Measurements from ENCODE around the gene EPS8L2. TPM values are rescaled to one million over a fixed set of nuclear protein-coding genes. Genes with fewer than 3 reads are reported as not detected.

The EPS8L2 gene
- total RNA-seq: 16.8 and 20.2 TPM in 2 replicates

DNA sequence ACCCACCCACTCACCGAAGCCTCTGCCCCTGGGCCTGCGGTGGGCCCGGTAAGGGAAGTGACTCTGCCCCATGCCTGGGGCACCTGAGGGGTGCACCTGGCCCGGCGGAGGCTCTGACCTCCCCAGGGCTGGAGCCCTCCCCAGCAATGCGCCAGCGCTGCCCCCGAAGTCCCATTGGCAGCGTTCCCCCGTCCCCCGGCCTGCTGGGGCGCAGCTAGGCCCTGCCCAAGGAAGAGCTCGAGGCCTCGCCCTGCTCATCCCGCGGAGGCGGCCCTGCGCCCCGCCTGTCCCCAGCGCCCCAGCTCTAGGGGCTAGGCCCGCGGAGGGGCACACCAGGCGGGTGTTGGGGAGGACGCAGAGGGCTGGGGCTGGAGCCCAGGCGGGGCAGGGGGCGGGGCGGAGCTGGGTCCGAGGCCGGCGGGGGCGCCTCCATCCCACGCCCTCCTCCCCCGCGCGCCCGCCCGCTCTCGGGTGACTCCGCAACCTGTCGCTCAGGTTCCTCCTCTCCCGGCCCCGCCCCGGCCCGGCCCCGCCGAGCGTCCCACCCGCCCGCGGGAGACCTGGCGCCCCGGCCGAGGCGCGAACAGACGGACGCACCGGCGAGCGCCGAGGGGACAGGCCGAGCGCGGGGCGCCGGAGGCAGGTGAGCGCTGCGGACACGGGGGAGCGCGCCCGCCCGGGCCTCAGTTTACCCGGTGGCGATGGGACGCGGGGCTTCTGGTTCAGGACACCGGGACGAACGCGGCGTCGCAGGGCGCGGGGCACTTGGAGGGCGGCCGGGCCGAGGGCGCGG lies at the start of gene EPS8L2:
Gene EPS8L2 (plus strand): TSS at position 586 of the 793 bp plus-strand sequence. CDS start 3,177 bp downstream, outside the sequence.
- intact Hi-C loops (cut with micrococcal nuclease): no loop called here
- Mint-ChIP-seq H3K27me3 (ENCODE audit: insufficient read depth) (peaks cover 9% of the 10 kb centered on the region), H3K4me1 (ENCODE audit: low read depth) (no peaks in the 10 kb centered on the region), H3K9me3 (no peaks in the 10 kb centered on the region), H3K4me3 (no peak within 1 kb of the TSS), H3K36me3 (ENCODE audit: low read depth) (no peaks in the 10 kb centered on the region), H3K27ac (peak within 1 kb of the TSS; percentile 29)
- no peak for DNase-seq (ENCODE audit: low spot score)

DNA sequence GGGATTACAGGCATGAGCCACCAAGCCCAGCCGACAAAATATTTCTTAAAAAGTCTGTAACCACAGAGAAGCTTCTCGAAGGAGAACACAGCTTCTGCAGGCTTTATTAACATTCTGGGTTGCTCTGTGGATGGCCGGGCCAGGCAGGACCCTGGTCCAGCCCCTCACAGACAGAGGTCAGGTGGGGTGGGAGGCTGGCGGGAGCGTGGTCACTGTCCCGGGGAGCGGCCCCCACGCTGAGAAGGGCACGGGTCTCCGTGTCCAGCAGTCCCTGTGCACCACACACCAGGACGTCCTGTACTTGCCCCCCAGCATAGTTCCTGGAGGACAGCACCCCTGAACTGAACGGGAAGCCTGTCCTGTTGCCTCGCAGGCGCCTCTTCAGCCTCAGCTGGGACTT lies 49.6 kb upstream of the EPS8L2 start:
- H3K4me3 Mint-ChIP-seq: no peak overlapping the region
- no peak overlapping the region for H3K27ac Mint-ChIP-seq
- H3K36me3 Mint-ChIP-seq (ENCODE audit: low read depth): peaks cover 3% of the 10 kb centered on the region
- H3K4me1 Mint-ChIP-seq (ENCODE audit: low read depth): no peaks in the 10 kb centered on the region
- H3K27me3 Mint-ChIP-seq (ENCODE audit: insufficient read depth): no peaks in the 10 kb centered on the region
- DNase-seq (ENCODE audit: low spot score): no peak
- no peaks in the 10 kb centered on the region for H3K9me3 Mint-ChIP-seq
- intact Hi-C loops (cut with micrococcal nuclease): no loop called here

DNA sequence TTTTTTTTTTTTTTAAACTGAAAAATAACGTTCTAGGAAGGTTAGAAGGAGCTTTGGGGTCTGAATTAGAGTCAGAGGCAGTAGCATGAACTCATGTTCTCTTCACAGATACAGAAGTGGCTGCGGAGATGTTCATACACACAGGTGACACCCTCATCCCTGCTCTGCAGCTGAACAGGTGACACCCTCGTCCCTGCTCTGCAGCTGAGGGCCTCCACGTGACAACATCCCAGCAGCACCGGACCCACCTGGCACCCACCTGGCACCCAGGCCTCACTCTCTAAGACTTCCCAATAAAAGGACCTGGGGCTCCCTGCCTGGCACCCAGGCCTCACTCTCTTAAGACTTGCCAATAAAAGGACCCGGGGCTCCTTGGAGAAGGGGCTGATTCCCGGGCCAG lies 49.2 kb upstream of the EPS8L2 start:
- no peak overlapping the region for H3K27ac Mint-ChIP-seq
- H3K4me1 Mint-ChIP-seq (ENCODE audit: low read depth): no peaks in the 10 kb centered on the region
- intact Hi-C loops (cut with micrococcal nuclease): no loop called here
- H3K9me3 Mint-ChIP-seq: no peaks in the 10 kb centered on the region
- DNase-seq (ENCODE audit: low spot score): no peak
- peaks cover 3% of the 10 kb centered on the region for H3K36me3 Mint-ChIP-seq (ENCODE audit: low read depth)
- no peak overlapping the region for H3K4me3 Mint-ChIP-seq
- no peaks in the 10 kb centered on the region for H3K27me3 Mint-ChIP-seq (ENCODE audit: insufficient read depth)

DNA sequence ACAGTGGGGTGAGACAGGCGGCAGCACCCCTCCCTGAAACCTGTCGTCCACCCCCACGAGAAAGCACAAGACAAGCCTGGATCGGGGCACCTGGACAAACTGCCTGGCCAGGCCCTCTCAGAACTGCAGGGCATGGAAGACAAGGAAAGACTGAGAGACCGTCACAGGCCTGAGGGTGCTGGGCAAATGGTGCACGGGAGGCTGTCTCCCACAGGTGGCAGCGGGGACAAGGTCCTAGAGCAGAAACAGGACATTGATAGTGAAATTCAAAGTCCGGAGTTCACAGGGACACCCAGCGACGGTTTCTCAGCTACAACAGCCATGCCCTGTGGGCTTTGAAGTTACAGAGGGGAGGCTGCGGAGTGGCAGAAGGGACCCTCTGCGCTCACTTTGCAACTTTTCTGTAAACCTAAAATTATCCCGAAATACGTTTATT lies 48.3 kb upstream of the EPS8L2 start:
- no peak overlapping the region for H3K27ac Mint-ChIP-seq
- no peak overlapping the region for H3K4me3 Mint-ChIP-seq
- H3K27me3 Mint-ChIP-seq (ENCODE audit: insufficient read depth): no peaks in the 10 kb centered on the region
- intact Hi-C loops (cut with micrococcal nuclease): no loop called here
- no peak for DNase-seq (ENCODE audit: low spot score)
- H3K36me3 Mint-ChIP-seq (ENCODE audit: low read depth): peaks cover 3% of the 10 kb centered on the region
- H3K4me1 Mint-ChIP-seq (ENCODE audit: low read depth): no peaks in the 10 kb centered on the region
- no peaks in the 10 kb centered on the region for H3K9me3 Mint-ChIP-seq

DNA sequence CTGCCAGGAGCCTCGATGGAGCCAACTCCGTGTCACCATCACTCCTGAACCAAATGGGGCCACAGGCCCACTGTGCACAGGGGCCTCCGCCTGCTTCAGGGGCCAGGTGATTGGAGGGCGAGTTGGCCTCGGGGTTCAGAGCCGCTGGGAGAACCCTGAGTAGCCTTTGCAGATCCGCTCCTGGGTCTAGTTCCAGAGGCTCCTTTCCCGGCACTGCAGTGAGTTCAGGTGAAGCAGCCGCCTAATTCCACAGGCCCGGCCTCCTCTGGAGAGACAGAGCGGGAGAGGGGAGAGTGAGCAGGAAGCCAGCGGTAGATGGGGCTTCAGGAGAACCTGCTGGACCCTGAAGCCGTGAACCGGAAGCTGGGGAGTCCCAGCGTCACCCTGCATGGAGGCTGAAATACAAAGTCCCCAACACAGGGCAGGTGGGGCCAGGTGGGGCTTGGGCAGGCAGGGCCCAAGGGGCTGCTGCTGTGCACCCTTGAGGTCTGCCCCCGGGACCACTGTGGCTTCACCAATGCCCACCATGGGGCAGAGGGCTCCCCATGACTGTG lies 46.4 kb upstream of the EPS8L2 start:
- no peak overlapping the region for H3K27ac Mint-ChIP-seq
- no peaks in the 10 kb centered on the region for H3K27me3 Mint-ChIP-seq (ENCODE audit: insufficient read depth)
- H3K4me3 Mint-ChIP-seq: no peak overlapping the region
- no peak for DNase-seq (ENCODE audit: low spot score)
- no peaks in the 10 kb centered on the region for H3K9me3 Mint-ChIP-seq
- no peaks in the 10 kb centered on the region for H3K4me1 Mint-ChIP-seq (ENCODE audit: low read depth)
- intact Hi-C loops (cut with micrococcal nuclease): no loop called here
- peaks cover 3% of the 10 kb centered on the region for H3K36me3 Mint-ChIP-seq (ENCODE audit: low read depth)

DNA sequence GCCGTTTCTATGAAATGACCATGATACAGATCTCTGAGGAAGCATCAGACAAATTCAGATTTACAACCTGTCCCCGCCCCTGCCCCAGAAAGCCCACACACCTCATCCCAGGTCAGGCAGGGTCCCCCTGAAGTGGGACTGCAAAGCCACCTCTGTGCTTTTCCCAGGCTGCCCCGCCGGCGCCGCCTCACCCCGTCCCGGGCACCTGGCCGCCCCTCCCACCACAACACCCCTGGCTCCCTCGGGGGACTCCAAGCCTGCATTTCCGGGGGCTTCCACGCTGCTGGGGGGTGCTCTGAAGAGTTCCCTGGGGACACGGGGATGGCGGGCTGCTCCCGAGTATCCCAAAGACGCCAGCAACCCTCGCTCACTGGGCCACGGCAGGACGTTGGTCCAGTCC lies 45.8 kb upstream of the EPS8L2 start:
- Mint-ChIP-seq H3K27me3 (ENCODE audit: insufficient read depth) (no peaks in the 10 kb centered on the region), H3K36me3 (ENCODE audit: low read depth) (peaks cover 3% of the 10 kb centered on the region), H3K27ac (no peak overlapping the region), H3K4me3 (no peak overlapping the region), H3K9me3 (no peaks in the 10 kb centered on the region), H3K4me1 (ENCODE audit: low read depth) (no peaks in the 10 kb centered on the region)
- DNase-seq (ENCODE audit: low spot score): no peak
- intact Hi-C loops (cut with micrococcal nuclease): no loop called here

DNA sequence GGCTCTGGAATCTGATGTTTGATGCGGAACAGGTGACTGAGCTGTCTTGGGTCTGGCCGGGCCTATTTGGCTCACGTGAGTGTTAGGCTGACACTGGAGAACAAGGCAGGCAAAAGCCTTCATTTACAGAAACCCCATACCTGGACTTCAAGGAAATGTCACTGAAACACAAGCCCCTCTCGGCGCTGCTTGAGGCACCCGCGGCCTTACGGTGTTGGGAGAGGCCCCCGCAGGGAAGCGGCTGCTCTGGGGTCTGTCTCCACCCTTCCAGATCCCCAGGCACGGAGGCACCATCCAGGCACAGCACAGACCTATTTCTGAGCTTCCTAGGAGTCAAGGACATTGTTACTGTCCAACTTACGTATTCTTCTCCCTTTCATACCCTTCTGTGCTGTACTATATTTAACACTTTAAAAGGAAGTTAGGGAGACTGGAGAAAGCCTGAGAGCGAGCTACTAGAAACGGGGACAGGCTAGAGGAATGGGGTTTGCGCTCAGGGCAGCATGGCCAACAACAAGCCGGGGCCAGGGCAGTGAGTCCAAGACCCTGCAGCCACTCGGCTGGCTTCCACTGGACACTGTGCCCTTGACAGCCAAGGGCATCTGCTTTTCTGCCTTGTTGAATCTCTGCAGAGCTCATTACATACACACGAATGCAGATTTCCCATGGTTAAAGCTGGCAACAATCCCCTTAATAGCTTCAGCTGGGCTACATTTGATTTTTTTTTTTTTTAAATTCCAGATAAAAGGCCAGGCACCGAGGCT lies 45.2 kb upstream of the EPS8L2 start:
- H3K27ac Mint-ChIP-seq: no peak overlapping the region
- no peak for DNase-seq (ENCODE audit: low spot score)
- H3K4me1 Mint-ChIP-seq (ENCODE audit: low read depth): no peaks in the 10 kb centered on the region
- peaks cover 3% of the 10 kb centered on the region for H3K36me3 Mint-ChIP-seq (ENCODE audit: low read depth)
- intact Hi-C loops (cut with micrococcal nuclease): no loop called here
- no peaks in the 10 kb centered on the region for H3K9me3 Mint-ChIP-seq
- H3K27me3 Mint-ChIP-seq (ENCODE audit: insufficient read depth): no peaks in the 10 kb centered on the region
- no peak overlapping the region for H3K4me3 Mint-ChIP-seq

DNA sequence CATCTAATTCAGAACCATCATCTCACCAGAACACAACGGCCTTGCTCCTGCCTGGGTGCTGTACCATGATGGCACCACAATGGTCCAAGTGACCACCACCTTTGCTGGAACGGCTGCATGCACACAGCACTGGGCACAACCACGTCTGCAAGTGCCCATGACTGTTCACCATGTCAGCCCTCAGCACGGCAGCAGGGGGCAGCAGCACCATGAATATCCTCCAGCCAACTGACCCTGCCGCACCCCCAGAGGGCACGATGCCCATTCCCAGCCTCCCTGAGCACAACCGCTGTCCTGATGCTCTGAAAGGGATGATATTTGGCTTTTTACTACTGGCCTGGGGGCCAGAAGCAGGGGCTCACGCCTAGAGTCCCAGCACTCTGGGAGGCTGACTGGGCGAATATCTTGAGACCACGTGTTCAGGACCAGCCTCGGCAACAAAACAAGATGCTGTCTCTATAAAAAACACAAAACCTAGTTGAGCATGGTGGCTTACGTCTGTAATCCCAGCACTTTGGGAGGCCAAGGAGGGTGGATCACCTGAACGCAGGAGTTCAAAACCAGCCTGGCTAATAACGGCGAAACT lies 43.2 kb upstream of the EPS8L2 start:
- intact Hi-C loops (cut with micrococcal nuclease): loop anchor here (1.0 kb wide), 1 partner anchor 61 kb away; no protein-coding TSS in a partner anchor
- no peak overlapping the region for H3K4me3 Mint-ChIP-seq
- no peaks in the 10 kb centered on the region for H3K9me3 Mint-ChIP-seq
- H3K27ac Mint-ChIP-seq: no peak overlapping the region
- no peaks in the 10 kb centered on the region for H3K27me3 Mint-ChIP-seq (ENCODE audit: insufficient read depth)
- DNase-seq (ENCODE audit: low spot score): no peak
- peaks cover 6% of the 10 kb centered on the region for H3K36me3 Mint-ChIP-seq (ENCODE audit: low read depth)
- no peaks in the 10 kb centered on the region for H3K4me1 Mint-ChIP-seq (ENCODE audit: low read depth)

DNA sequence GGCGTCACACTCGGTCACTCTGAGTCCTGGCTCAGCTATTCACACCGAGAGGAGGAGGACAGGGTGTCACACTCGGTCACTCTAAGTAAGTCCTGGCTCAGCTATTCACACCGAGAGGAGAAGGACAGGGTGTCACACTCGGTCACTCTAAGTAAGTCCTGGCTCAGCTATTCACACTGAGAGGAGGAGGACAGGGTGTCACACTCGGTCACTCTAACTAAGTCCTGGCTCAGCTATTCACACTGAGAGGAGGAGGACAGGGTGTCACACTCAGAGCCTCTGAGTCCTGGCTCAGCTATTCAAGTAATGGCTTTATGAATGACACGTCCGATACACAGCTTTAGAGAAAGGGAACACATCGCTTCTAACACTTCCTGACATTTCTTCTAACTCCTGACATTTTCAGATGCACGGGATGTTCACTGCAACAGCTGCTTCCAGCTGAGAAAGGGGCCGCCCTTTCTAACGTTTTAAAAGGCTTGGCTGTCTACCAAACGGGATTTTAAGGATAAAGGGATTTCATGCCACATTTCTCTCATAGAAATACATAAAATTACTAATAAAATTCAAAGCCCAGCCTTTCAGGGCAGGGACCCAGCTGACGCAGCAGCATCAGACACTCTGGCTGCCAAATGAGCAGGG lies 40.8 kb upstream of the EPS8L2 start:
- Mint-ChIP-seq H3K4me3 (no peak overlapping the region), H3K27me3 (ENCODE audit: insufficient read depth) (no peaks in the 10 kb centered on the region), H3K27ac (no peak overlapping the region), H3K4me1 (ENCODE audit: low read depth) (no peaks in the 10 kb centered on the region), H3K36me3 (ENCODE audit: low read depth) (peaks cover 8% of the 10 kb centered on the region), H3K9me3 (no peaks in the 10 kb centered on the region)
- intact Hi-C loops (cut with micrococcal nuclease): no loop called here
- DNase-seq (ENCODE audit: low spot score): no peak

DNA sequence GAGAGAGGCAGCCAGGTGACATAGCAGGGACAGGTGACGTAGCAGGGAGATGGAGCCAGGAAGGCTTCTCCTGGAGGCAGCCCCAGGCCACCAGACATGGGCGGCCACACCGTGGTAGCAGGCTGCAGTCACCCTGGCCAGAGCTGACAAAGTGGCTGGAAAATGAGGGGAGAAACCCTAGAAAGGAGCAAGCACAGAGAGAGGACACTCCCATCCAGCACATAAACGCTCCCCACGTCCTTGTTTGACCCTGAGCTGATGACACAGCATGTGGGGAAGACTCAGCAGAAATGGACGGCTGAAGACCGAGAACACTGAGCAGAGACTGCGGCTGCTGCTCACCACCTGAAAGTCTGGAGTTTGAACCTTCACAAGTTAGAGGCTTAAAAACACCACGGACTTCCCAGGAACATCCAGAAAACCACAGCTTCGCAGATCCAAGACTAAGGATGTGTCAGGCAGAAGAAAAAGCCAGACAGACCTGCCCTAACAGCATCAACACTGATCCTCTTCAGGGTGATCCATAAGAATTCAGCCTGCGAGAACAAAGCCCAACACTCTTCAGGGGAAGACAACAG lies 40.2 kb upstream of the EPS8L2 start:
- Mint-ChIP-seq H3K36me3 (ENCODE audit: low read depth) (peaks cover 8% of the 10 kb centered on the region), H3K4me3 (no peak overlapping the region), H3K4me1 (ENCODE audit: low read depth) (no peaks in the 10 kb centered on the region), H3K27ac (peak overlapping the region; percentile 9), H3K9me3 (no peaks in the 10 kb centered on the region), H3K27me3 (ENCODE audit: insufficient read depth) (no peaks in the 10 kb centered on the region)
- intact Hi-C loops (cut with micrococcal nuclease): no loop called here
- no peak for DNase-seq (ENCODE audit: low spot score)

DNA sequence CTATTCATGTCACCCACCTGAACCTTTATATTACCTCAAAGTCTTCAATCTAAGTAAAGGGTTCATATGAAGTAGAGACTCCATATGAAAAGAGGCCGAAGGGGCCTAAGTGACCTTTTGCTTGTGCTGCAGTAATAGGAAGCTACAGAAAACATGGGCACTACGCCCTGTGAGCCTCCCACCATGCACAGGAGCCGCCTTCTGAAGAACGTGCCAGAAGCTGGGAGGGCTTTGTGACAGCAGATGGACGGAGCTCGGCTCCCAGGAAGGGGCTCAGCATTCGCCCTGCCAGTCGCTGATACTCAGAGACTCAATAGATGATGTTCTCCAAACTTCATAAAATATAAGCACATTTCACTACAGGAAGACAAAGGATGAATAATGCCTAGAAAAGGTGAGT lies 32.2 kb upstream of the EPS8L2 start:
- DNase-seq (ENCODE audit: low spot score): no peak
- no peaks in the 10 kb centered on the region for H3K9me3 Mint-ChIP-seq
- intact Hi-C loops (cut with micrococcal nuclease): no loop called here
- H3K4me3 Mint-ChIP-seq: no peak overlapping the region
- no peaks in the 10 kb centered on the region for H3K4me1 Mint-ChIP-seq (ENCODE audit: low read depth)
- peaks cover 21% of the 10 kb centered on the region for H3K36me3 Mint-ChIP-seq (ENCODE audit: low read depth)
- H3K27ac Mint-ChIP-seq: no peak overlapping the region
- no peaks in the 10 kb centered on the region for H3K27me3 Mint-ChIP-seq (ENCODE audit: insufficient read depth)

DNA sequence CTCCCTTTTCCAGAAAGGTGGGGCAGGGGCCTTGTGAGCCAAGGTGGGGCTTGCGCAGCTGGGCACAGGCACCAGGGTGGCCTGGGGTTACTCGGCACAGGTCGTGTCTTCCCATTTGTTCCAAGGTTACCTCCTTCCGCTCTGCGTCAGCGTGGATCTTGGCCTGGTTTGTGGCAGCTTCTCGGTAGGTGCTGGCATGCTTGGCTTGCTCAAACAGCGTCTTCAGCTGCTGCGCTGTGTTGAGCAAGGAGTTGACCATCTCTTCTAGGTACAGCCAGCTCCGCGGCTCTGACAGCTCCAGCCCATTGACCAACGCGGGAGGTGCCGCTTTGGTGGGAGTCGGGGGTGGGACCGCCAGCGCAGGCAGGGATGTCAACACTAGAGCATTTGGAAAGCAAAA lies 31.6 kb upstream of the EPS8L2 start:
- H3K27ac Mint-ChIP-seq: no peak overlapping the region
- no peak for DNase-seq (ENCODE audit: low spot score)
- intact Hi-C loops (cut with micrococcal nuclease): no loop called here
- no peaks in the 10 kb centered on the region for H3K4me1 Mint-ChIP-seq (ENCODE audit: low read depth)
- no peaks in the 10 kb centered on the region for H3K27me3 Mint-ChIP-seq (ENCODE audit: insufficient read depth)
- H3K36me3 Mint-ChIP-seq (ENCODE audit: low read depth): peaks cover 21% of the 10 kb centered on the region
- H3K9me3 Mint-ChIP-seq: no peaks in the 10 kb centered on the region
- no peak overlapping the region for H3K4me3 Mint-ChIP-seq

Measured in activated T-helper 1 cell treated with anti-CD3 and anti-CD28 coated beads, Interleukin-12 subunit alpha, Interleukin-12 subunit beta, Interleukin-2, Interleukin-4 antibody, amounts not matched to agents 30 ng/mL and 10 ng/mL and 1 ng/mL, durations not matched to agents 14 hours and 24 hours and 36 hours (primary cell).